RWPE2 (cell line): Measurements from ENCODE around the gene CNGA4.

Experiments used
- ATAC-seq: fragments of 200-7000 bp; cut with Tn5 transposase; 3 replicates; pipeline ENCODE4 v1.9.1; 2021; ENCODE audit warnings: low read depth
- DNase-seq: peaks from one replicate; pipeline ENCODE4 v3.0.0-alpha.2; 2020; ENCODE audit warnings: low spot score
- H3K27ac ChIP-seq: fragments of 450-650 bp; 2 replicates; pipeline ENCODE4 v1.5.1; 2017; ENCODE audit warnings: mild to moderate bottlenecking; ENCODE audit not compliant: poor library complexity, severe bottlenecking
- H3K27me3 ChIP-seq: fragments of 250-450 bp; sonication (Bioruptor Pico); 2 replicates; pipeline ENCODE4 v1.5.1; 2021; ENCODE audit warnings: mild to moderate bottlenecking, moderate library complexity; ENCODE audit not compliant: insufficient read depth, poor library complexity, severe bottlenecking
- H3K36me3 ChIP-seq: fragments of 250-450 bp; sonication (Bioruptor Pico); 2 replicates; pipeline ENCODE4 v1.5.1; 2020; ENCODE audit warnings: low read depth, mild to moderate bottlenecking, moderate library complexity
- H3K4me1 ChIP-seq: fragments of 250-450 bp; sonication (Bioruptor Pico); 2 replicates; pipeline ENCODE4 v1.5.1; 2021; ENCODE audit warnings: mild to moderate bottlenecking, moderate library complexity; ENCODE audit not compliant: insufficient read depth, poor library complexity, severe bottlenecking
- H3K4me3 ChIP-seq: fragments of 250-450 bp; sonication (Bioruptor Pico); 2 replicates; pipeline ENCODE4 v1.5.1; 2021; ENCODE audit warnings: mild to moderate bottlenecking, moderate library complexity; ENCODE audit not compliant: severe bottlenecking
- H3K9me3 ChIP-seq: fragments of 250-450 bp; sonication (Bioruptor Pico); 2 replicates; pipeline ENCODE4 v1.5.1; 2021; ENCODE audit warnings: mild to moderate bottlenecking, moderate library complexity; ENCODE audit not compliant: severe bottlenecking
- TF ChIP-seq, protein P1 (sequence below): fragments of 450-650 bp; IDR thresholded peaks from one replicate; pipeline ENCODE4 v1.5.1; 2017; ENCODE audit warnings: mild to moderate bottlenecking, moderate library complexity; ENCODE audit not compliant: poor library complexity, severe bottlenecking

CNGA4 gene

DNA sequence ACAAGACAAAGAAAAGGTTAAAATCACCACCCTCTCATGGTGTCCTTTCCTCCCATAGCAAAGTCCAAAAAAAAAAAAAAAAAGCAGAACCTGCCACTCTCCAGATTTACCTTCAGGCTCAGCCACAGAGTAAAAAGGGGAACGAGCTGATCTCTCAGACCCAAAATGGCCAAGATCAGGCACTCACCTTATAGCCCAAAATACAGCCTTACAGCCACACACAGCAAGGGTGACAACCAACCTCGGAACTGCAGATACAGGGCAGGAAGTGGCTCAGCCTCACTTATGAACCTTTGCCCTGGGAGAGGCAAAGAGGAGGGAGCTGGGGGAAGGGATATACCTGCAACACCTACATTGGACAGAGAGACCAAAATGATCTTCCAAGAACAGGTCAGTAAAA lies 9.0 kb upstream of the CNGA4 start:
- Histone ChIP-seq H3K27ac (no peak overlapping the region), H3K4me3 (no peak overlapping the region), H3K36me3 (no peaks in the 10 kb centered on the region), H3K27me3 (no peaks in the 10 kb centered on the region), H3K4me1 (no peaks in the 10 kb centered on the region), H3K9me3 (no peaks in the 10 kb centered on the region)
- DNase-seq: no peak
- ATAC-seq: no peak
- TF ChIP-seq, protein P1, sequence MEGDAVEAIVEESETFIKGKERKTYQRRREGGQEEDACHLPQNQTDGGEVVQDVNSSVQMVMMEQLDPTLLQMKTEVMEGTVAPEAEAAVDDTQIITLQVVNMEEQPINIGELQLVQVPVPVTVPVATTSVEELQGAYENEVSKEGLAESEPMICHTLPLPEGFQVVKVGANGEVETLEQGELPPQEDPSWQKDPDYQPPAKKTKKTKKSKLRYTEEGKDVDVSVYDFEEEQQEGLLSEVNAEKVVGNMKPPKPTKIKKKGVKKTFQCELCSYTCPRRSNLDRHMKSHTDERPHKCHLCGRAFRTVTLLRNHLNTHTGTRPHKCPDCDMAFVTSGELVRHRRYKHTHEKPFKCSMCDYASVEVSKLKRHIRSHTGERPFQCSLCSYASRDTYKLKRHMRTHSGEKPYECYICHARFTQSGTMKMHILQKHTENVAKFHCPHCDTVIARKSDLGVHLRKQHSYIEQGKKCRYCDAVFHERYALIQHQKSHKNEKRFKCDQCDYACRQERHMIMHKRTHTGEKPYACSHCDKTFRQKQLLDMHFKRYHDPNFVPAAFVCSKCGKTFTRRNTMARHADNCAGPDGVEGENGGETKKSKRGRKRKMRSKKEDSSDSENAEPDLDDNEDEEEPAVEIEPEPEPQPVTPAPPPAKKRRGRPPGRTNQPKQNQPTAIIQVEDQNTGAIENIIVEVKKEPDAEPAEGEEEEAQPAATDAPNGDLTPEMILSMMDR: no peak

DNA sequence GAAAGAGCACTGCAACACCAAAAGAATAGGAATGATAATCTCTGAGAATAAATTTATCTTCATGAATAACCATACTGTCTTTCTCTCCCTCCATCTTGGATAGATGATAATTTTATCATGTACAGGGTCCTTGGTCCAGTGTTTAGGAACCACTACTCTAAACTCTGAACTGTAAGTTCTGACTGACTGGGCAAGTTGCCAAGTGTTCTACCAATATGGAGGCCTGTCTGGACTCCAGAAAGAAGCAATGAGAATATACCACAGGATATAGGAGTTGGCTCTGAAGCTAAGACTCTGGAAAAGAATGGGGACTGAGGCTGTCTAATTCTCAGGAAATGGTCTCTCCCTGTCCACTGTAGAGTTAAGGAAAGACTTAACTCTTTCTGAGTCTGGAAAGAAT lies 6.0 kb upstream of the CNGA4 start:
- TF ChIP-seq, protein P1: no peak
- Histone ChIP-seq H3K27me3 (no peaks in the 10 kb centered on the region), H3K36me3 (no peaks in the 10 kb centered on the region), H3K9me3 (no peaks in the 10 kb centered on the region), H3K4me3 (no peak overlapping the region), H3K27ac (no peak overlapping the region), H3K4me1 (no peaks in the 10 kb centered on the region)
- DNase-seq (no peak), ATAC-seq (no peak)

DNA sequence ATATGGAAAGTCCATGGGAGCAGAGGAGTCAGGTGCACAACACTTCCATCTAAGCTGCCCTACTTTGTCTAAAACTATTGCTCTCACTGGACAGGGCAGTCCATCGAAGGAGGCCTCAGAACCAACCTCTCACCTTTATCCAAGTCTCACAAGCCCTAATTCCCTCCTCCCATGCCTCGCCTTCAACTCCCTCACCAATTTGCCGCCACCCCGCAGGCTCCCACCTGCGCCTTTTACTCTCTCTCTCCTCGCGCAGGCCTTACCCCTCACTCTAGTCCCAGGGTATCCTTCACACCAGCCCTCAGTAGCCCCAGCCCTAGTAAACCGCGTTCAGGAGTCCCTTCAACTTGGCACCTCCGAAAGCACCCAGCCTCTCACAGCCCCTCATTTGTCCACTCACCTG lies 4.9 kb upstream of the CNGA4 start:
- Histone ChIP-seq H3K4me3 (peak overlapping the region; percentile 76), H3K9me3 (no peaks in the 10 kb centered on the region), H3K4me1 (no peaks in the 10 kb centered on the region), H3K36me3 (no peaks in the 10 kb centered on the region), H3K27me3 (no peaks in the 10 kb centered on the region), H3K27ac (no peak overlapping the region)
- DNase-seq: no peak
- TF ChIP-seq, protein P1: no peak
- ATAC-seq: peak; percentile 3; the same call in 2 of the 3 replicates

DNA sequence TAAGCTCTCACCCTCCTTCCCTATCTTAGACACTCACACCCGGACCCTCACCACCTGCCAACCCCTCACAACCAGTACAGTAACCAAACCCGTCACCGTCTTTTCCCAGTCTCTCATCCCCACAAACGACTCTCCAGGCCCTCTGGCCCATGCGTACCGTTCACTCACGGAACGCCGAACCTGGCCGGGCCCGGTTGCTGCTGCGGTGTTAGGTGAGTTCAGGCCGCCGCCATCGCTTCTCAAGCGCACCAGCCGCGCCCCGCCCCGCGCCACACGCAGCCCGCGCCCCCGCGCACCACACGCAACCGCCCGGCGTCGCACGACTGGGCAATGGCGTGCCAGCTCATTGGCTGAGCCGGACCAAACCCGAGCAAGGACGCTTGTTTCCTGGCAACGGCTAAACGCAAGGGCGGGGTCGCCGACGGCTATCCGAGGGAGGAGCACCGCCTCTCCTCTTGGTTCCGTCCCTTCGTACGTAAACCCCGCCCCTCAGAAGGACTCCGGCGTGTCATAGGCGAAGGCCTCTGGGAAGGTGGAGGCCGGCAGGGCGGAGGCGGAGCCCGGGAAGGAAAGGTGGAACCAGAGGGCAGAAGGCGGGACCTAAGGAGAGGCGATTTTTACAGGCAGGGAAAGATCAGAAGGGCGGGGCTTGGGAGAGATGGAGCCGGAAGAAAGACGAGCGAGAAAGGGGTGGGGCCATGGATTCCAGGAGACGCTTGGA lies 4.3 kb upstream of the CNGA4 start, which contains the start of gene FHIP1B:
Gene FHIP1B, minus strand, starts transcription at position 250 of the 721 bp plus-strand sequence. CDS start 10,120 bp downstream, outside the sequence.
- Histone ChIP-seq H3K4me1 (no peaks in the 10 kb centered on the region), H3K36me3 (no peaks in the 10 kb centered on the region), H3K9me3 (no peaks in the 10 kb centered on the region), H3K4me3 (peak within 1 kb of the TSS; percentile 76), H3K27me3 (no peaks in the 10 kb centered on the region), H3K27ac (peak within 1 kb of the TSS; percentile 27)
- DNase-seq: peak; percentile 99
- TF ChIP-seq, protein P1: no peak
- ATAC-seq: peak; percentile 91

DNA sequence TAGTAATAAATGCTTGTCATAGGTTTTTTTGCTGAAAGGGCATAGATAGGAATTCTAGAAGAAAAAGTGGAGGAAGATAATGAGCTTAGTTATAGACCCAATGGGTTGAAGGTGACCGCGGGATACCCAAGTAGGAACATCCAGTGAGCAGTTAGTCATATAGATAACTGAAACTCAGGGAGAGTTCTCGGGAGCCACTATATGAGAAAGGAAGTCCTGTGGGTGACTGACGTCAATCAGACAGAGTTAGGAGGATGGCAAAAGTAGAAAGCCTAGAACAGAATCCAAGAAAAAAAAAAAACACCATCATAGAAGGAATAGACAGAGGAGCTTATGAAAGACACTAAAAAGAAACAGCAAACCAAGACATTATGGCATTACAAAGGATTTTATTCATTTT lies 1.6 kb upstream of the CNGA4 start:
- TF ChIP-seq, protein P1: no peak
- DNase-seq: no peak

More for the DNA sequence above, 1.6 kb upstream of the CNGA4 start:
- Histone ChIP-seq H3K4me1 (no peaks in the 10 kb centered on the region), H3K27me3 (no peaks in the 10 kb centered on the region), H3K27ac (no peak overlapping the region), H3K4me3 (no peak overlapping the region), H3K9me3 (no peaks in the 10 kb centered on the region), H3K36me3 (no peaks in the 10 kb centered on the region)
- ATAC-seq: no peak
